ENCODE results near the gene TSC22D3.

- TF ChIP-seq EP300 (IDR thresholded peaks at IDR 0.05) (peak in 2 of 4 donors; percentile 30 to 51), CTCF (IDR thresholded peaks at IDR 0.05) (peak; percentile 52 to 65 (median 60))
Measured at GRCh38 chrX:107672955-107673378, 102.6 kb downstream of the TSC22D3 start.
